ENCODE results near the gene ARHGDIG. TPM values are rescaled to one million over a fixed set of nuclear protein-coding genes. Genes with fewer than 3 reads are reported as not detected.
"Not testable (repeated sequence)": the region's sequence is repeated elsewhere in the genome, so short reads cannot be mapped to it uniquely, and the experiment has no call there.

Gene ARHGDIG
- total RNA-seq, 1 donor from 2014 or later: not detected

- no peak for ATAC-seq
These were observed 15.9 kb upstream of the ARHGDIG start for GRCh38 chr16:264440-264951.

- no peak for ATAC-seq
These were observed 15.3 kb upstream of the ARHGDIG start for GRCh38 chr16:265002-265529.

GRCh38 chr16:265711-266110 is 14.7 kb upstream of the ARHGDIG start:
- peak; percentile 27 for ATAC-seq

- ATAC-seq: no peak
These were observed 13.9 kb upstream of the ARHGDIG start for GRCh38 chr16:266258-267164.

- not testable (repeated sequence) for ATAC-seq
These were observed 12.8 kb upstream of the ARHGDIG start for GRCh38 chr16:267562-267961.

GRCh38 chr16:268141-269053 is 12.0 kb upstream of the ARHGDIG start:
- ATAC-seq: peak; percentile 55

GRCh38 chr16:269061-269796 is 11.2 kb upstream of the ARHGDIG start:
- no peak for ATAC-seq

- no peak for ATAC-seq
These were observed 9.8 kb upstream of the ARHGDIG start for GRCh38 chr16:270381-271255.

- no peak for ATAC-seq
These were observed 7.5 kb upstream of the ARHGDIG start for GRCh38 chr16:272633-273546.

GRCh38 chr16:273547-274421 is 6.6 kb upstream of the ARHGDIG start:
- ATAC-seq: peak; percentile 66

GRCh38 chr16:275041-275641 is 5.2 kb upstream of the ARHGDIG start:
- peak; percentile 3 for ATAC-seq

- ATAC-seq: no peak
These were observed 4.6 kb upstream of the ARHGDIG start, which contains the start of gene RGS11 for GRCh38 chr16:275786-276232. RGS11 (minus strand) TSS chr16:275944; CDS start chr16:275911, 33 bp downstream.

GRCh38 chr16:276426-277077 is 3.8 kb upstream of the ARHGDIG start:
- ATAC-seq: no peak

GRCh38 chr16:278863-279366 is 1.5 kb upstream of the ARHGDIG start:
- peak; percentile 54 for ATAC-seq

GRCh38 chr16:279531-279930 is 860 bp upstream of the ARHGDIG start:
- ATAC-seq: no peak

GRCh38 chr16:280005-280460 is 358 bp upstream of the ARHGDIG start:
- ATAC-seq: no peak

GRCh38 chr16:280991-281659 is 734 bp downstream of the ARHGDIG start:
- ATAC-seq: no peak

All from esophagus mucosa (tissue), 1 donor.